MM.1S (cell line): ENCODE results near the gene MRPS10.
"Not testable (repeated sequence)": the region's sequence is repeated elsewhere in the genome, so short reads cannot be mapped to it uniquely, and the experiment has no call there.

ENCODE experiments used
- DNase-seq: peaks from one replicate; pipeline ENCODE4 v3.0.0-alpha.2; 2015
- H2AFZ ChIP-seq: fragments of 300-600 bp; sonication (generic); 2 replicates; pipeline ENCODE4 v1.6.0; 2016; ENCODE audit warnings: antibody characterized with exemption, low read length
- H3F3A ChIP-seq: fragments of 300-600 bp; sonication (generic); 2 replicates; pipeline ENCODE4 v1.6.1; 2016; ENCODE audit warnings: mild to moderate bottlenecking, antibody characterized with exemption, low read length, moderate library complexity, mixed read lengths; ENCODE audit not compliant: insufficient read depth
- H3K27ac ChIP-seq: fragments of 300-600 bp; sonication (generic); 2 replicates; pipeline ENCODE4 v1.5.1; 2016; ENCODE audit warnings: mild to moderate bottlenecking, low read length
- H3K27me3 ChIP-seq: fragments of 300-600 bp; sonication (generic); replicated peaks from 2 replicates; pipeline ENCODE4 v1.6.0; 2016; ENCODE audit warnings: low read length; ENCODE audit not compliant: insufficient read depth
- H3K36me3 ChIP-seq: fragments of 300-600 bp; sonication (generic); replicated peaks from 2 replicates; pipeline ENCODE4 v1.6.1; 2016; ENCODE audit warnings: mild to moderate bottlenecking, low read length, mixed read lengths; ENCODE audit not compliant: insufficient read depth
- H3K4me1 ChIP-seq: fragments of 300-600 bp; sonication (generic); 2 replicates; pipeline ENCODE4 v1.6.1; 2016; ENCODE audit warnings: low read length, mixed read lengths
- H3K4me2 ChIP-seq: fragments of 300-600 bp; sonication (generic); 2 replicates; pipeline ENCODE4 v1.6.0; 2016; ENCODE audit warnings: low read depth, low read length
- H3K4me3 ChIP-seq: fragments of 300-600 bp; sonication (generic); 2 replicates; pipeline ENCODE4 v1.5.1; 2016; ENCODE audit warnings: low read length, mixed read lengths
- H3K79me2 ChIP-seq: fragments of 300-600 bp; sonication (generic); 2 replicates; pipeline ENCODE4 v1.6.1; 2016; ENCODE audit warnings: mixed run types, low read length, mixed read lengths
- H3K9ac ChIP-seq: fragments of 300-600 bp; sonication (generic); 2 replicates; pipeline ENCODE4 v1.6.1; 2016; ENCODE audit warnings: low read length, mixed read lengths
- H3K9me2 ChIP-seq: fragments of 300-600 bp; sonication (generic); replicated peaks from 2 replicates; pipeline ENCODE4 v1.6.1; 2016; ENCODE audit warnings: mild to moderate bottlenecking, low read length, mixed read lengths; ENCODE audit not compliant: insufficient read depth
- H3K9me3 ChIP-seq: fragments of 300-600 bp; sonication (generic); replicated peaks from 2 replicates; pipeline ENCODE4 v1.6.1; 2016; ENCODE audit warnings: mild to moderate bottlenecking, low read length, mixed read lengths; ENCODE audit not compliant: insufficient read depth
- H4K20me1 ChIP-seq: fragments of 300-600 bp; sonication (generic); 2 replicates; pipeline ENCODE4 v1.6.1; 2016; ENCODE audit warnings: mild to moderate bottlenecking, low read length, moderate library complexity, mixed read lengths; ENCODE audit not compliant: insufficient read depth
- CTCF ChIP-seq: fragments of 300-600 bp; sonication (generic); IDR thresholded peaks from 2 replicates; pipeline ENCODE4 v1.5.1; 2016; ENCODE audit warnings: antibody characterized with exemption, low read length, mixed read lengths
- EZH2 ChIP-seq: fragments of 300-600 bp; sonication (generic); optimal IDR thresholded peaks from 2 replicates; pipeline ENCODE3; 2017; ENCODE audit warnings: low read depth, mild to moderate bottlenecking, antibody characterized with exemption, low read length, mixed read lengths
- EZH2phosphoT487 ChIP-seq: fragments of 300-600 bp; sonication (generic); IDR thresholded peaks from 2 replicates; pipeline ENCODE4 v1.6.1; 2018; ENCODE audit warnings: antibody characterized with exemption, low read length

MRPS10 gene

DNA sequence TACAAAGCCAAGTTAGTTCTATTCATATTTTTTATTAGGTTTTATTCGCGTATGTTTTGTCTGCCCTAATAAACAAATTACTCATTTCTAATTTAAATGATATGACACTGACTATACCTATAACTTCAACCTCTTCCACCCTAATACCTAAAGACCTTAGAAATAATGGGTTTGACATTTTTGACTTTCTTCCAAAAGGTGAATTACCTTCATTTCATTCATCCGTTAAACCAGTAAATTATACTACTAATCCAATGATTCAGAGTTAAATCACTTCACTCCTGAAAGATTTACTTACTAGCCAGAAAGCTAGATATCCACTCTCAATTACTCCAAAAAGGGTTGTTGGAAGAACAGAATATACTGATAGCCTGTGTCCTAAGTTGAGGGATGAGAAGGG, 5.2 kb downstream of the MRPS10 start:
- DNase-seq, result no peak
- H3K9me3 ChIP-seq, result no peaks in the 10 kb centered on the region
- no peaks in the 10 kb centered on the region for H4K20me1 ChIP-seq
- peaks cover 12% of the 10 kb centered on the region for H3K4me1 ChIP-seq
- H3K9me2 ChIP-seq, result no peaks in the 10 kb centered on the region
- no peak overlapping the region for H3K27ac ChIP-seq
- no peaks in the 10 kb centered on the region for H3F3A ChIP-seq
- no peaks in the 10 kb centered on the region; the same call in none of the 2 replicates for H3K36me3 ChIP-seq
- TF ChIP-seq CTCF (no peak), EZH2phosphoT487 (no peak), EZH2 (no peak)
- H3K27me3 ChIP-seq, result no peaks in the 10 kb centered on the region
- no peak overlapping the region for H2AFZ ChIP-seq
- H3K4me2 ChIP-seq, result no peak overlapping the region
- H3K79me2 ChIP-seq, result peaks cover 36% of the 10 kb centered on the region
- no peak overlapping the region for H3K9ac ChIP-seq
- no peak overlapping the region for H3K4me3 ChIP-seq

- Histone ChIP-seq H2AFZ (no peak overlapping the region), H3K9ac (no peak overlapping the region), H3K9me3 (no peaks in the 10 kb centered on the region), H3K27ac (no peak overlapping the region), H3K27me3 (no peaks in the 10 kb centered on the region), H3K4me3 (no peak overlapping the region), H3K36me3 (no peaks in the 10 kb centered on the region; the same call in none of the 2 replicates), H3K9me2 (no peaks in the 10 kb centered on the region), H3K79me2 (peaks cover 29% of the 10 kb centered on the region), H3K4me1 (peaks cover 10% of the 10 kb centered on the region), H3F3A (no peaks in the 10 kb centered on the region), H4K20me1 (no peaks in the 10 kb centered on the region), H3K4me2 (no peak overlapping the region)
- DNase-seq, result no peak
- no peak for TF ChIP-seq EZH2phosphoT487
- no peak for TF ChIP-seq CTCF
- no peak for TF ChIP-seq EZH2
Observed at GRCh38 chr6:42211726-42212125, 5.9 kb downstream of the MRPS10 start.

GRCh38 chr6:42210551-42210950, 7.1 kb downstream of the MRPS10 start:
- no peaks in the 10 kb centered on the region for H3K9me2 ChIP-seq
- peaks cover 5% of the 10 kb centered on the region; the same call in 1 of the 2 replicates for H3K4me1 ChIP-seq
- H3F3A ChIP-seq, result no peaks in the 10 kb centered on the region
- no peak overlapping the region for H3K4me2 ChIP-seq
- no peaks in the 10 kb centered on the region for H3K27me3 ChIP-seq
- H3K27ac ChIP-seq, result no peak overlapping the region
- no peaks in the 10 kb centered on the region for H4K20me1 ChIP-seq
- H3K79me2 ChIP-seq, result peaks cover 17% of the 10 kb centered on the region
- no peaks in the 10 kb centered on the region for H3K9me3 ChIP-seq
- H3K9ac ChIP-seq, result no peak overlapping the region
- no peak for DNase-seq
- TF ChIP-seq CTCF (no peak), EZH2phosphoT487 (no peak), EZH2 (no peak)
- no peak overlapping the region for H3K4me3 ChIP-seq
- H3K36me3 ChIP-seq, result no peaks in the 10 kb centered on the region; the same call in none of the 2 replicates
- no peak overlapping the region for H2AFZ ChIP-seq

DNA sequence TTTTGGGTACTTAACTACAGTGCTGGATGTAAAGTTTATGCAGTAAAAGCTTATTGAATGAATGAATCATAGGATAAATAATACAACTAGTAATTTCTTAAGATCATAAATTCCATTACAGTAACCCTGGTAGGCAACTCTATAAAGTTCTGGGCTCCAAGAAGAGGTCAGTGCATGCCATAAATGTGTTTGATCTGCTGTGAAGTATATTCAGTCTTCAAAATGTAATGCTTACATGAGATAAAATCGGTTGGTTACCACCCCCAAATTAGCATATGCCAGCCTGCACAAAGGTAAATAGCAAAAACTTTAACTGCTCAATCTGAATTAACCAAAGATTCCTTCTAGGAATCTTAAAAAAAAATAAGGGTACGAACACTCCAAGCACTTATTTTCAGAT, 10.1 kb downstream of the MRPS10 start:
- not testable (repeated sequence) for DNase-seq, H3K4me3 ChIP-seq, H3K27ac ChIP-seq, H3K9me3 ChIP-seq, H3K9ac ChIP-seq, H3K9me2 ChIP-seq, H3F3A ChIP-seq, H4K20me1 ChIP-seq, H3K27me3 ChIP-seq, H2AFZ ChIP-seq, H3K36me3 ChIP-seq, H3K79me2 ChIP-seq, H3K4me1 ChIP-seq, H3K4me2 ChIP-seq
